A673 (cell line): ENCODE results near the gene CCR2.

Experiments
- CTCF ChIP-seq: fragments of 300-800, 200-600 bp; sonication (generic); conservative IDR thresholded peaks from 2 replicates; pipeline ENCODE4 v1.5.1; 2017; ENCODE audit warnings: low read depth, mild to moderate bottlenecking, antibody characterized with exemption, low read length, moderate library complexity, mixed read lengths
- EZH2 ChIP-seq: fragments of 200-600 bp; sonication (generic); IDR thresholded peaks from 2 replicates; pipeline ENCODE4 v1.6.1; 2017; ENCODE audit warnings: borderline replicate concordance, low read depth, mild to moderate bottlenecking, mixed read lengths, antibody characterized with exemption, low read length; ENCODE audit not compliant: poor library complexity, severe bottlenecking

- no peak for TF ChIP-seq EZH2
- no peak for TF ChIP-seq CTCF
Measured at GRCh38 chr3:46359733-46360493, 6.0 kb downstream of the CCR2 start.
